Endothelial cell of hepatic sinusoid (primary cell): ENCODE measurements around the gene LGI4.

Source experiments
- in situ Hi-C: cut with HindIII; loops from 2 replicates; pipeline ENCODE4 v1.10.0; 2017; ENCODE audit warnings: low sequenced_read_pairs

The LGI4 gene

DNA sequence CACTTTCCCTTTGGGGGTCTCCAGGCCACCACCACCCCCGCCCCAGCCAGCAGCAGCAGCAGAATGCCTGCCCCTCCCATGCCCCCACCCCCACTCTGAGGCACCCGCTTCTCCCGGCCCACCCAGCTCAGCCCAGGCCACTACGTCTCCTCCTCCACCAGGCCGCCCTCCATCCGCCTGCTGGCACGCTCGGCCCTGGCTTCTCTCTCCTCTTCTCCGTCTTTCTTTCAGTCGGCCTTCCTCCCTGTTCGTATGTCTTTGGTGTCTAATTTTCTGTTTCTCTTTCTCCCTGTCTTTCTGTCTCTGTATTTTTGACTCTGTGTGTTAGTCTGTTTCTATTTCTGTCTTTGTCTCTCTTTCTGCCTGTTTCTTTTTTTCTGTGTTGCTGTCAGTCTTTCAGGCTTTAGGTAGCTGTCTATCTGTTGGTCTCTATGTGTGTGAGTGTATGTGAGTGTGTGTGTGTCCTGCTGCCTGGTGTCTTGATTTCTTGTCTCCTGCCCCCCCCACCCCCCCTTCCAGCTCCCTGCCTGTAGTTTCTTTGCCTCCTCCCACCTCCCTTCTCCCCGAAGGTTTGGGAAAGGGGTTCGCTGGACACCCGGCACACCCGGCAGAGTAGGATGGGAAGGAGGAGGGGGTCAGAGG lies at the start of gene LGI4:
TSS of gene LGI4 (minus strand) at position 459 of the 642 bp plus-strand sequence. CDS start at position 80, 379 bp downstream.
- in situ Hi-C loops: no loop called here

DNA sequence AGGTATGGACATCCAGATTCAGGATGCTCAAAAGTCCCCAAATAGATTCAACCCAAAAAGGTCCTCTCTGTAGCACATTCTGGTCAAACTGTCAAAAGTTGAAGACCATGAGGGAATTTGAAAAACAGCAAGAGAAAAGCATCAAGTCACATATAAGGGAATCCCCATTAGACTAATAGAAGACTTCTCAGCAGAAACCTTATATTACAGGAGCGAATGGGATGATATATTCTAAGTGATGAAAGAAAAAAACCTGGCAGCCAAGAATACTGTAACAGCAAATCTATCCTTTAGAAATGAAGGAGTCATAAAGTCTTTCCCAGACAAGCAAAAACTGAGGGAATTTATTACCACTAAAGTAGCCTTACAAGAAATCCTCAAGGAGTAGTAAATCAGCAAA lies 49.4 kb upstream of the LGI4 start:
- in situ Hi-C loops: loop anchor here (5.0 kb wide), 1 partner anchor 38 kb away; no protein-coding TSS in a partner anchor

DNA sequence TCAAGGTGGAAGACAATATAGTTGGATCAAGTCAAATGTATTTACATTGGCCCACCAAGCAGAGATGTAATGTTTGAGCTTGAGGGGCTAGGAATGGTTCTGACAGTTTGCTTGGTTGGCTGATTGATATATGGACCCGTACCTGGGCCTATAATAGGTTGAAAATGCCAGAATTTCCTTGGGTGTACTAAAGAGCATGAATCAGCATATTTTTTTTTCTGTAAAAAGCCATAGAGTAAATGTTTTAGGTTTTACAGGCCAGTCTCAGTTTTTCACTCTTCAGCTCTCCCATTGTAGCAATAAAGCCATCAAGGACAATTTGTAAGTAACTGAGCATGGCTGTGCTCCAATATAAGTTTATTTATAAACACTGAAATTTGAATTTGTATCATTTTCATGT lies 46.5 kb upstream of the LGI4 start:
- in situ Hi-C loops: loop anchor here (5.0 kb wide), 1 partner anchor 41 kb away; no protein-coding TSS in a partner anchor

DNA sequence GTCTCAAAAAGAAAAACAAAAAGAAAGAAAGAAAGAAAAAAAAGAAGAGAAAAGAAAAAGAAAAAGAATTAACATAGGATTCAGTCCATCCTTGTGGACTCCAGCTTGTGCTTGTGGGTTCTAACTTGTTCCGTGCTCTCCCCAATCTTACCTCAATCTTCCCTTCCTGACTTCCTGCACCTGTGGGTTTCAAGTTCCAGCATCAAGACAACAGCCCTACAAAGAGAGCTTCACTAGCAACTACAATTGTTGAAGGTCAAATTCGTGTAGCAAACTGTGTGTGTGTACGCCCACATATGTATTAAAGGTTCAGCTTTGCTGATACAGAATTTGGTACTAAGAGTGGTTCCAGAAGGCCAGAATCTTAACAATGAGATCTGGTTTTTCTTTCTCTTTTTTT lies 45.0 kb upstream of the LGI4 start:
- in situ Hi-C loops: loop anchor here (5.0 kb wide), 1 partner anchor 42 kb away; no protein-coding TSS in a partner anchor

DNA sequence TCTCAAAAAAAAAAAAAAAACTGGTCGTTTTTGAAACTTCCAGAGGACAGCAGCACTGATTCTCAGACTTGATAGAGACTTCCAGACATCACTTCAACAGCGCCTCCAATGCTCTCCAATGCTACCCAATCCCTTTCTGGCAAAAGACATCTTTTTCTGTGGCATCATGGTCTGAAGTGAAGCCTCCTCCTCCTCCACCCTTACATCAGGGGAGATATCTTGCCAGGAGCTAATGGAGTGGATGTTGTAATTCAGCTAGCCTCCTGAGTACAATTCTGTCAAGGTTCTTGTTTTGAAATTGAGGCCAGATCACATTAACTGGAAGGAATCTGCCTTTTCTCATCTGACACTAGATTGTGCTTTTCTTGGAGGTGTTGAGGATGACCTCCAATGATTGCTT lies 43.8 kb upstream of the LGI4 start:
- in situ Hi-C loops: no loop called here

DNA sequence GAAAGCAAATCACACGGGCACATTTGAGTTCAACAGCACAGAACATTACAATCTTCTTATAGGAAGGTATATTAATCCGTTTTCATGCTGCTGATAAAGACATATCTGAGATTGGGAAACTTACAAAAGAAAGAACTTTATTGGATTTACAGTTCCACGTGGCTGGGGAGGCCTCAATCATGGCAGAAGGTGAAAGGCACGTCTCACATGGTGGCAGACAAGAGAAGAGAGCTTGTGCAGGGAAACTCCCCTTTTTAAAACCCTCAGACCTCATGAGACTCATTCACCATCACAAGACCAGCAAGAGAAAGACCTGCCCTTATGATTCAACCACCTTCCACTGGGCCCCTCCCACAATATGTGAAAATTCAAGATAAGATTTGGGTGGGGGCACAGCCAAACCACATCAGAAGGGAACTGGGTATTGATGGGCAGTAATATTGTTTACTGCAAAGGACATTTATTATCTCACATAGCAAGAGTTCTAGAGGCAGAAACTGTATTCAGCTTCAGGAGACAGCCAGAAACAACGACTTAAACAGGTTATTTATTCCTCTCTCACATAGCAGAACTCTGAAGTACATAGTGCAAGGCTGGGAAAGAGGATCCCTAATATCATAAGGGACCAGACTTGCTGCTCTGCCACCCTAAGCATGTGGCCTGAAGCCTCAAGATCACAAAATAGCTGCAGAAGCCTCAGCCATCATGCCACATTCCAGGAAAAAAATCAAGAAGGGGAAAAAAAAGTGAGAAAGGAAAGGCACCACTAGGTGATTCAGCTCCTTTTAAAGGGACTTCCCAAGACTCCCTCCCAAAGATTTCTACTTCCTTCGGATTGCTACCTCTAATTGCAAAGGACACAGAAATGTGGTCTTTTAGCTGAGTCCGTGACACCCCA lies 42.8 kb upstream of the LGI4 start:
- in situ Hi-C loops: no loop called here

DNA sequence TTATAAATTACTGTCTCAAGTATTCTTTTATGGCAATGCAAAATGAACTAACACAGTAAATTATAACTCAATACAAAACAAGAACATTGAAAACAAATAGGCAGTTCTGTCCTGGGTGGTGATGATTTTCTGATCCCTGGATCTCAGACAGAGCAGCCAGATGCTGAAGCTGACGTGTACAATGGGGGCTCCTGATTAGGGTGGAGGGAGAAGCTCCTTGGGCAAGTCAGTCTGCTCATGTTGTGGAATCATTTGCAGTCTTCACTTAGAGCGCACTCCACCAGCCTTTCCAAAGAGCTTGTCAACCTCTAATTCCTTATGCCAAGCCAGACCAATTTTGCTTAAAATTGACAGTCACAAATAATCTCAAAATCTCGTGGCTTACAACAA lies 41.3 kb upstream of the LGI4 start:
- in situ Hi-C loops: no loop called here

DNA sequence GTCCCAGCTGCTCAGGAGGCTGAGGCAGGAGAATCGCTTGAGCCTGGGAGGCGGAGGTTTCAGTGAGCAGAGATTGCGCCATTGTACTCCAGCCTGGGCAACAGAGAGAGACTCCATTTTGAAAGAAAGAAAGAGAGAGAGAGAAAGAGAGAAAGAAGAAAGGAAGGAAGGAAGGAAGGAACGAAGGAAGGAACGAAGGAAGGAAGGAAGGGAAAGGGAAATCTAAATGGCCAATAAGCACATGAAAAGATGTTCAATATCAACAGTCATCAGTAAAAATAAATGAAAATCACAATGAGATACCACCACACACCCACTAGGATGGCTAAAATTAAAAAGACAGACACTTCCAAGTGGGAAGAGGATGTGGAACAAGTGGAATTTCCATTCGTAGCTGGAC lies 39.4 kb upstream of the LGI4 start:
- in situ Hi-C loops: no loop called here

DNA sequence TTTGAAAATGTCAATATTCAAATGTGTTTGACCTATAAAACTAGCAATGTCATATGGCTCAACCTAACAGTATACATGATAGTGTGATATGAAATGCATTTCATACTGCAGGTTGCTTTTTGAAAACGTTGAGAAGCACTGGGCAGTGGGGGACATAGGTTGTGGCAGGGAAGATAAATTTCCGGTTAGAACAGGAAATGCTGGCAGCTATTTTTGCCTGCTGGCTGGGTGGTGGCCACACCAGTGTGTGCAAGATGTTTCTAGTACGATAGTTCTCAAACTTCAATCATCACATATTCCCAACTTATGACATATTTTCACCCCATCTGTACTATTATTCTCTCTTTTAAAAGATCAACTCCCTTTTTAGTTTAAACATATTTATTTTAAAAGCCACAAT lies 36.9 kb upstream of the LGI4 start:
- in situ Hi-C loops: no loop called here

DNA sequence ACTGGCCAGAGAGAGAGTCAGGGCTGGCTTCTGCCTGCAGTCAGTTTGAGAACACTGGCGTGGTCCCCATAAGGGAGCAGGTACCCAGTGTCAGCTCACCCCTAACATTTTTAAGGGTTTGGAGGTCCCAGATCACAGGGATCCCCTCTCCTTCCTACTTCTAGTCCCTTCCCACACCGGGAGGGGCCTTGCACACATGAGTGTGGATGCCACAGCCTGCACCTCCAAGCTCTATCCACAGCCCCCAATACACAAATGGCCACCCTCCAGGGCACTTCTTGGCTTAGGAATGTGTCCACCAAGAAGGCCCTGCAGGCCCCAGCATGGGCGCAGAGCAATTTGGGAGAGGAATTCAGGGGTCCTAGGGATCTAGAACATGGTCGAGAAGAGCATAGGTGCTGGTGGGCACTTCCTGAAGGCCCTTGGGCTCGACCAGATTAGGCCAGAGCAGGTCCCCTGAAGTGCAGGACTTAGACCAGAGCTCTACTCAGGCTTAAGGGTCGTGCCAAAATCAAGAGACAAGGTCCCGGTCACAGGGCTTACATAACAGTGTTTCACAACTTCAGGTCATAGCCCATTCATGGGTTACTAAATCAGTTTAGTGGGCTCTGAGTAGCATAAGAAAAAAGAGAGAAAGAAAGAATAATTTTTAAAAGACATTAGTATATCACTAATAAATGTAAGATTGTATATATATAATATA lies 35.7 kb upstream of the LGI4 start:
- in situ Hi-C loops: no loop called here

DNA sequence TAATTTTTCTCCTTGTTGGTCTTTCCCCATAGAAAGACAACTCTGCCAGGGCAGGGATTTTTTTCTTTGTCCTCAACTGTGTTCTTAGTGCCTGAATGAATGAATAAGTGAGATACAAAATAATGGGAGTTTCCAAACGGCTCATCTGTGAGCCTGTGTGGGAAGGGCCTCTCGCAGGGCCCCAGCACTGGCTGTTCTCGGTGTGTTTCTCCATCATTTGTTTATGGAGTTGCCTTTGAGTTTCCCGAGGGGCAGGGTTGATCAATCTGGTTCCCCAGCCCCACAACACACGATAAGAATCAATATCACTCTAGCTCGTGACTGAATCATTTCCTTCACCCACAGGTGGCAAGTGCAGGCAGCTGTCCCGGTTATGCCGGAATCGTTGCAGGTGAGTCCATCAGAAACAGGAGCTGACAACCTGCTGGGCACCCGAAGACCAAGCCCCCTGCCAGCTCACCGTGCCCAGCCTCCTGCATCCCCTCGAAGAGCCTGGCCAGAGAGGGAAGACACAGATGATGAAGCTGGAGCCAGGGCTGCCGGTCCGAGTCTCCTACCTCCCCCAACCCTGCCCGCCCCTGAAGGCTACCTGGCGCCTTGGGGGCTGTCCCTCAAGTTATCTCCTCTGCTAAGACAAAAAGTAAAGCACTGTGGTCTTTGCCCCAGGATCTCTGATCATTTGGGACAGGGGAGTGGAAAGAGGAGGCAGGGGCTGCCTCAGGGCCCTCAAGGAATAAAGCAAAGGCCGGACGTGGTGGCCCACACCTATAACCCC lies 34.5 kb upstream of the LGI4 start:
- in situ Hi-C loops: no loop called here

DNA sequence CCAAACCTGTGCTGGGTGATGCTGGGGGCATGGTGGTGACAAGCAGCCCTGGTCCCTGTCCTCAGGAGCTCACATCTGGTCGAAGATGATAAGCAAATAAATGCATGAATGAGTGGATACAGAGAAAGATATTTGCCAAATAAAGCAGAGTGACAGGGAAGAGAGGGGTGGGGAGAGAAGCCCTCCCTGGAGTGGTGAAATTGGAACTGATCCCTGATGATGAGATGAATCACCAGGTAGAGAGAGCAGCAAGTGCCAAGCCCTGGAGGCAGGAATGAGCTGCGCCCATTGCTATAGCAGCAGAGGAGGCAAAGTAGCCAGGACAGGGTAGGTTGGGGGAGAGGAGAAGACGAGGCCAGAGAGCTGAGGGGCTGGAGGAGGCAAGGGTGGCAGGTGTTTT lies 33.3 kb upstream of the LGI4 start:
- in situ Hi-C loops: no loop called here

DNA sequence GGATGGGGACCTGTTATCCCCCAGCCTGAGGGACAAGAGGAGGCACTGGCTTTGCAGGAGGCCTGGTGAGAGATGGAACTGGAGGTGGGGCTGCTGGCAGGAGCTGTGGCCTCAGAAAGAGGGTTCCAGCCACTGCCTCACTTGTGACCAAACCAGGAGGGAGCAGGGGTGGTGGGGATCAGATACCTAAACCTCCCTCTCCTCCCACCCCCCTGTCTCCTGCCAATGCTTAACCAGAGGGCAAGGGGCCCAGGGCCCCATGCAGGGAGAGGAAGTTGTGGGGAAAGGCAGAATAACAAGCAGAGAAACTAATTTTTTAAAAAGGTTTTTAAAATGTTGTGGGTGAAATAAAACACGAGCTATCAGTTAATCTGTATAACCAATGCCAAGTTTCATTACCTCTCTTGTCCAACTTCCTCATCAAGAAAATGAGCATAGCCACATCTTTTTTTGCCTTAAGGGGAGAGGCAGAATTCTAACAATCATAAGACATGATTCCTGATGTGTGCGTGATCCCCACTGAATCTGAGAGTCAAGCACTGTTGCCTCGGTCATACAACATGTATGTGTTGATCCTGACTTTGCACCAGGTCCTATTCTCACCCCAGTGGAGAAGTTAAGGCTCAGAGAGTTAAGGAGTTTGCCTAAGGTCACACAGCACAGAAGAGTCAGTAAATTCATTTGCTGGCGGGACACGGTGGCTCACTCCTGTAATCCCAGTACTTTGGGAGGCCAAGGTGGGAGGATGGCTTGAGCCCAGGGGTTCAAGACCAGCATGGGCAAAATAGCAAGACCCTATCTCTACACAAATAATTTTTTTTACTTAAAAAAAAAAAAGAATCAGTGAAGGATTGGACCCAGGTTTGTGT lies 32.6 kb upstream of the LGI4 start:
- in situ Hi-C loops: no loop called here

DNA sequence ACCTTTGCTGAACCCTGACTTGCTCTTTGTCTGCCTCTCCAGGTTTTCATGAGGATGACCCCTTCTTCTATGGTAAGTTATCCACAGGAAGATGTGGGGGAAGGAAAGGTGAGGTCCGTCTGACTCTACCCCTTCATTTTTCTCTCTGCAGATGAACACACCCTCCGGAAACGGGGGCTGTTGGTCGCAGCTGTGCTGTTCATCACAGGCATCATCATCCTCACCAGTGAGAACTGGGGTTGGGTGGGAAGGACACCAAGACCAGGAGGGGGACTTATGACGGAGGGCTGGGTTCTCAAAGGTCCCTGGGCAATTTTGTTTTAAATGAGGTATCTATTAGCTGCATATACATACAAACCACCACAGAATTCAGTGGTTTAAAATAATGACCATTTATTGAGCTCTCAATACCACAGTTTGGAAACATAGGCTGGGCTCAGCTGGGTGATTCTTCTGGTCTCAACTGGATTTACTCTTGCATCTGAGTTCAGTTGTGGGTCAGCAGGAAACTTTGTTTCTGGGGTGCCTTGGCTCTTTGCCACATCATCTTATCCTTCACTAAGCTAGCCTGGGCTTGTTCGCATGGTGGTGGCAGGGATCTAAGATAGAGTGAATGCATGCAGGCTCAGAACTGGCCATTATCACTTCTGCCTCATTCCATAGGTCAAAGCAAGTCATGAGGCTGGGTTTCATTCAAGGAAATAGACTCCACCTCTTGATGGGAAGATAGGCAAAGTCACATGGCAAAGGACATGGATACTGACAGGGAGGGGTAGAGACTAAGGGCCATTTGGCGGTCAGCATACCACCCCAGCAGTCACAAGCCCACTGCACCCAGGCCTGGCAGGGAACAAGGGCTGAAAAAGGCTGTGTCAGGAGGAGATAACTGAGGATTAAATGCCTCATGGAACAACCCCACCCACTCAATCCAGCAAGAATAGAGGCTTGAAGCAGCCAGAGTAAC lies 31.5 kb upstream of the LGI4 start:
- in situ Hi-C loops: no loop called here

DNA sequence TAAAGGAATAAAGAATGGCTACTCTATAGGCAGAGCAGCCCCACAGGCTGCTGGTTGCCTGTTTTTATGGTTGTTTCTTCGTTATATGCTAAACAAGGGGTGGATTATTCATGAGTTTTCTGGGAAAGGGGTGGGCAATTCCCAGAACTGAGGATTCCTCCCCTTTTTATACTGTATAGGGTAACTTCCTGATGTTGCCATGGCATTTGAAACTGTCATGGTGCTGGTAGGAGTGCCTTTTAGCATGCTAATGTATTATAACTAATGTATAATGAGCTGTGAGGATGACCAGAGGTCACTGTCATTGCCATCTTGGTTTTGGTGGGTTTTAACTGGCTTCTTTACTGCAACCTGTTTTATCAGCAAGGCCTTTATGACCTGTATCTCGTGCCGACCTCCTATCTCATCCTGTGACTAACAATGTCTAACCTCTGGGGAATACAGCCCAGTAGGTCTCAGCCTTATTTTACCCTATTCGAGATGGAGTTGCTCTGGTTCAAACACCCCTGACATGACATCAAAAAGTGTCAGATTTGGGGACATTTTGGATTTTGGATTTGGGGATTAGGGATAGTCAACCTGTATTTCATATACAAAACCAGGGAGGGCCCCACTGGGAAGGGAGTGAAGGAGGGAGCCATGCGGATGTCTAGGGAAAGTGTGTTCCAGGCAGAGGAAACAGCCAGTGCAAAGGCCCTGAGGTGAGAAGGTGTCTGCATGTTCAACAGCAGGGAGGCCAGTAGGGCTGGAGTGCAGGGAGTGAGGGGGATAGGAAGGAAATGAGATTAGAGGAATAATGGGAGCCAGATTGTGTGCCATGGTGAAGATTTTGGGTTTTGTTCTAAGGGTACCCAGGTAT lies 30.6 kb upstream of the LGI4 start:
- in situ Hi-C loops: no loop called here

DNA sequence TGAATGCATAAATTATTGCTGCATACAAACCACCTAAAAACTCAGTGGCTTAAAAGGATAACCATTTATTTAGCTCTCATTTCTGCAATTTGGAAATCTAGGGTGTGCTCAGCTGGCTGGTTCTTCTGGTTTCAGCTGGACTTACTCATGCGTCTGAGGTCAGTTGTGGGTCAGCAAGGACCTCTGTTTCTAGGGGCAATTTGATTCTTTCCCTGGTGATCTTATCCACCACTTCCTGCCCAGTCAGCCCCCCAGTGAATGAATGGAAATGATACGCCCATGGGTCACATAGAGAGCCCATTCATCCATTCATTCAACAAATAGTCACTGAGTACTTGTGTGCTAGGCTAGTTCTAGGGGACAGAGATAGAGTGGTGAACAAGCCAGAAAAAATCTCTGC lies 29.6 kb upstream of the LGI4 start:
- in situ Hi-C loops: no loop called here

DNA sequence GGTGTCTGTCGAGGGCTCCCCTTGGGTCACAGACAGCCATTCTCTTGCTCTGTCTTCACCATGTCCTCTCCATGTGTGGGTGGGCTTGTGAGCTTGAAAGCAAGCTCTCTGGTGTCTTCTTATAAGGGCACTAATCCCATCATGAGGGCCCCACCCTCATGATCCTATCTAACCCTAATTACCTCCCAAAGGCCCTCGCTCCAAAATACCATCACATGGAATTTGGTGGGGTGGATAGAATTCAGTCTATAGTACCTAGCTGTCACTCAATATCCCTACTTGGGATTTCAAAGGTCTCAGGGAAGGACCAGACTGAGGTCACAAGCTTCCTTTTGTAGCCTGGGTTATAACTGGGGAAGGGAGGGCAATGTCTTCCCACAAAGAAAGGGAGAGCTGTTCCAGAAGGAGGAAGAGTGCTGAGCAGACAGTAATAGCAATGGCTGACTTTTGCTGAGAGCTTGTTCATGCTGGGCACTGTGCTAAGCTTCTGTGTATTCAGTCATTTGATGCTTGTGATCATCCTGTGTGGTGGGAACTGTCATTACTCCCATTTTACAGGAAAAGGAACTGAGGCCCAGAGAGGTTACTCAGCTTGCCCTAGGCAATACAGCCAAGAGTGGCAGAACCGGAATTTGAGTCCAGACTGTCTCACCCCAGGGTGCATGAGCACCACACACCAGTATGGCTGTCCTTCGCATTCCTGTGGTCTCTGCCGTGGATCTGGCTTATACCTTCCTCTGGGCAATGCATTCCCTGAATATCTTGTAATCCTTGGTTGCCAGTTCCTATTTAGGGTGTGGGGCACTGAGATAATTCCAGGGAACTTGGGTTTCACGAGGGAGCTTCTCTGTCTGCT lies 27.8 kb upstream of the LGI4 start:
- in situ Hi-C loops: no loop called here
